ENCODE data around the gene RPL7L1.

Gene RPL7L1

GRCh38 chr6:42925248-42925857 is 45.9 kb downstream of the RPL7L1 start:
- no peak for TF ChIP-seq JUND (IDR thresholded peaks at IDR 0.05; ENCODE audit: low read depth)
- no peak for DNase-seq (ENCODE audit: low read depth in 1 of 2, low spot score in 1 of 2)
- in situ Hi-C loops (cut with HindIII; ENCODE audit: low pct_unique_long_range_greater_than_20kb, low sequenced_read_pairs), result no loop called here

GRCh38 chr6:42928986-42929820 is 49.8 kb downstream of the RPL7L1 start, which contains the start of gene CNPY3:
TSS of gene CNPY3 (plus strand) at chr6:42929480. CDS start at chr6:42929571, 91 bp downstream.
- in situ Hi-C loops (cut with HindIII; ENCODE audit: low pct_unique_long_range_greater_than_20kb, low sequenced_read_pairs), result no loop called here
- DNase-seq (ENCODE audit: low read depth in 1 of 2, low spot score in 1 of 2), result peak; percentile 90 to 95
- TF ChIP-seq JUND (IDR thresholded peaks at IDR 0.05; ENCODE audit: low read depth), result no peak

- DNase-seq (ENCODE audit: low read depth in 1 of 2, low spot score in 1 of 2), result no peak
- in situ Hi-C loops (cut with HindIII; ENCODE audit: low pct_unique_long_range_greater_than_20kb, low sequenced_read_pairs), result no loop called here
- no peak for TF ChIP-seq JUND (IDR thresholded peaks at IDR 0.05; ENCODE audit: low read depth)
These were observed 50.5 kb downstream of the RPL7L1 start for GRCh38 chr6:42929821-42930360.

- TF ChIP-seq JUND (IDR thresholded peaks at IDR 0.05; ENCODE audit: low read depth), result no peak
- no peak for DNase-seq (ENCODE audit: low read depth in 1 of 2, low spot score in 1 of 2)
- in situ Hi-C loops (cut with HindIII; ENCODE audit: low pct_unique_long_range_greater_than_20kb, low sequenced_read_pairs), result no loop called here
These were observed 53.0 kb downstream of the RPL7L1 start for GRCh38 chr6:42932412-42932811.

- TF ChIP-seq JUND (IDR thresholded peaks at IDR 0.05; ENCODE audit: low read depth), result no peak
- in situ Hi-C loops (cut with HindIII; ENCODE audit: low pct_unique_long_range_greater_than_20kb, low sequenced_read_pairs), result no loop called here
- no peak for DNase-seq (ENCODE audit: low read depth in 1 of 2, low spot score in 1 of 2)
These were observed 53.8 kb downstream of the RPL7L1 start for GRCh38 chr6:42933205-42933604.

- no peak for TF ChIP-seq JUND (IDR thresholded peaks at IDR 0.05; ENCODE audit: low read depth)
- in situ Hi-C loops (cut with HindIII; ENCODE audit: low pct_unique_long_range_greater_than_20kb, low sequenced_read_pairs), result no loop called here
- DNase-seq (ENCODE audit: low read depth in 1 of 2, low spot score in 1 of 2), result no peak
These were observed 55.9 kb downstream of the RPL7L1 start for GRCh38 chr6:42935322-42935721.

GRCh38 chr6:42936398-42936797 is 57.0 kb downstream of the RPL7L1 start:
- no peak for TF ChIP-seq JUND (IDR thresholded peaks at IDR 0.05; ENCODE audit: low read depth)
- in situ Hi-C loops (cut with HindIII; ENCODE audit: low pct_unique_long_range_greater_than_20kb, low sequenced_read_pairs), result no loop called here
- no peak for DNase-seq (ENCODE audit: low read depth in 1 of 2, low spot score in 1 of 2)

GRCh38 chr6:42937548-42938427 is 58.4 kb downstream of the RPL7L1 start:
- in situ Hi-C loops (cut with HindIII; ENCODE audit: low pct_unique_long_range_greater_than_20kb, low sequenced_read_pairs), result no loop called here
- no peak for TF ChIP-seq JUND (IDR thresholded peaks at IDR 0.05; ENCODE audit: low read depth)
- no peak for DNase-seq (ENCODE audit: low read depth in 1 of 2, low spot score in 1 of 2)

- in situ Hi-C loops (cut with HindIII; ENCODE audit: low pct_unique_long_range_greater_than_20kb, low sequenced_read_pairs), result no loop called here
- TF ChIP-seq JUND (IDR thresholded peaks at IDR 0.05; ENCODE audit: low read depth), result no peak
- DNase-seq (ENCODE audit: low read depth in 1 of 2, low spot score in 1 of 2), result no peak
These were observed 59.0 kb downstream of the RPL7L1 start for GRCh38 chr6:42938428-42938796.

GRCh38 chr6:42938987-42939809 is 59.8 kb downstream of the RPL7L1 start:
- in situ Hi-C loops (cut with HindIII; ENCODE audit: low pct_unique_long_range_greater_than_20kb, low sequenced_read_pairs), result no loop called here
- DNase-seq (ENCODE audit: low read depth in 1 of 2, low spot score in 1 of 2), result peak in 1 of 2 experiments; percentile 34
- TF ChIP-seq JUND (IDR thresholded peaks at IDR 0.05; ENCODE audit: low read depth), result no peak

All from T47D (cell line).